IMR-90 (cell line): ENCODE results near the gene TP73. TPM values are rescaled to one million over a fixed set of nuclear protein-coding genes. Genes with fewer than 3 reads are reported as not detected.

Experiments used
- BHLHE40 ChIP-seq: fragments of 150-350 bp; IDR thresholded peaks from 2 replicates; pipeline ENCODE4 v1.6.1; 2016; ENCODE audit warnings: mild to moderate bottlenecking, low read depth, low read length
- CHD1 ChIP-seq: IDR thresholded peaks from 2 replicates; pipeline ENCODE4 v1.6.1; 2012; ENCODE audit warnings: low read depth, low read length, improper control_type of control experiment
- FOS ChIP-seq: fragments of 150-350 bp; IDR thresholded peaks from 2 replicates; pipeline ENCODE4 v1.6.1; 2016; ENCODE audit warnings: low read depth, low read length
- RAD21 ChIP-seq: IDR thresholded peaks from 2 replicates; pipeline ENCODE4 v1.6.1; 2012; ENCODE audit warnings: low read length, improper control_type of control experiment
- USF2 ChIP-seq: fragments of 150-350 bp; IDR thresholded peaks from 2 replicates; pipeline ENCODE4 v1.6.1; 2017; ENCODE audit warnings: mild to moderate bottlenecking, antibody characterized with exemption, low read length, low read depth
- polyA plus RNA-seq, 3 experiments: library from polyadenylated mRNA; depleted of rRNA; stranded (reverse); fragments of >200 nt; gene quantifications; 2 replicates each; pipeline ENCODE4 v1.2.3, GENCODE V29; 2012; ENCODE audit warnings: low replicate concordance in 1 of 3
- total RNA-seq: library from RNA; depleted of rRNA; stranded (reverse); fragments of >200 nt; gene quantifications from 2 replicates; pipeline ENCODE4 v1.2.3, GENCODE V29; 2012

Gene TP73
- total and polyA plus RNA-seq, 2 of the 4 experiments (the other 2 are of a cell fraction): not detected

GRCh38 chr1:3603571-3604467, 48.5 kb upstream of the TP73 start (continued):
- TF ChIP-seq CHD1 (no peak), RAD21 (no peak), FOS (no peak), USF2 (no peak), BHLHE40 (no peak)
